ENCODE measurements around the gene EMP2.

DNA sequence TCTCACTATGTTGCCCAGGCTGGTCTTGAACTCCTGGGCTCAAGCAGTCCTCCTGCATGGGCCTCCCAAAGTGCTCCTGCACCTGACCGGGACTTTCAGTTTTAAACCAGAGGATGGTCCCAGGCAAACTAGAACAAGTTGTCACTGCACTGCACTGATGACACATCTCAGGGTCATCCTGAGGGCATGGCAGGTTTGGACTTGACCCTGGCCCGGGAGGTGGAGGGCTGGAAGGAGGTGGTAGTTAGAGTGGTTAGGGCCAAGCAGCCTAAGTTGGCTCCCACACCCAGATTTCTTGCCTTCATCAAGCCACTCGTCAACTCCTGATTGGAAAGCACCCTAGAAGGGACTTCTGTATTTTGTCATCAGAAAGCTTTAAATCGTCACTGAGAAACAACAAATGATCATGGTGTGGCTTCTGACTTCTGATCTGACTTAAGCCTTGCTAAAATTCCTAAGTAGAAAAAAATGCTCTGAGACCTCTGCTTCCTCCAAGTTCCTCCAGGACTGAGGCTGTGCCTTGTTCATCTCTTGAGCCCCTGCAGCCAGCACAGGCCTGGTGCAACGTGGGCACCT lies 43.5 kb downstream of the EMP2 start:
- no peak for TF ChIP-seq EZH2phosphoT487 (conservative IDR thresholded peaks at IDR 0.05; ENCODE audit: low read length)
- TF ChIP-seq, protein P1, sequence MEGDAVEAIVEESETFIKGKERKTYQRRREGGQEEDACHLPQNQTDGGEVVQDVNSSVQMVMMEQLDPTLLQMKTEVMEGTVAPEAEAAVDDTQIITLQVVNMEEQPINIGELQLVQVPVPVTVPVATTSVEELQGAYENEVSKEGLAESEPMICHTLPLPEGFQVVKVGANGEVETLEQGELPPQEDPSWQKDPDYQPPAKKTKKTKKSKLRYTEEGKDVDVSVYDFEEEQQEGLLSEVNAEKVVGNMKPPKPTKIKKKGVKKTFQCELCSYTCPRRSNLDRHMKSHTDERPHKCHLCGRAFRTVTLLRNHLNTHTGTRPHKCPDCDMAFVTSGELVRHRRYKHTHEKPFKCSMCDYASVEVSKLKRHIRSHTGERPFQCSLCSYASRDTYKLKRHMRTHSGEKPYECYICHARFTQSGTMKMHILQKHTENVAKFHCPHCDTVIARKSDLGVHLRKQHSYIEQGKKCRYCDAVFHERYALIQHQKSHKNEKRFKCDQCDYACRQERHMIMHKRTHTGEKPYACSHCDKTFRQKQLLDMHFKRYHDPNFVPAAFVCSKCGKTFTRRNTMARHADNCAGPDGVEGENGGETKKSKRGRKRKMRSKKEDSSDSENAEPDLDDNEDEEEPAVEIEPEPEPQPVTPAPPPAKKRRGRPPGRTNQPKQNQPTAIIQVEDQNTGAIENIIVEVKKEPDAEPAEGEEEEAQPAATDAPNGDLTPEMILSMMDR (IDR thresholded peaks at IDR 0.05; ENCODE audit: insufficient read depth, low read length, poor library complexity, severe bottlenecking) = no peak

All from SU-DHL-6 (cell line).